ENCODE measurements around the gene AMY2A. TPM values are rescaled to one million over a fixed set of nuclear protein-coding genes. Genes with fewer than 3 reads are reported as not detected.
"Not testable (repeated sequence)": the region's sequence is repeated elsewhere in the genome, so short reads cannot be mapped to it uniquely, and the experiment has no call there.

The AMY2A gene
- total and polyA plus RNA-seq, 2 of the 4 experiments (the other 2 are of a cell fraction) = not detected

DNA sequence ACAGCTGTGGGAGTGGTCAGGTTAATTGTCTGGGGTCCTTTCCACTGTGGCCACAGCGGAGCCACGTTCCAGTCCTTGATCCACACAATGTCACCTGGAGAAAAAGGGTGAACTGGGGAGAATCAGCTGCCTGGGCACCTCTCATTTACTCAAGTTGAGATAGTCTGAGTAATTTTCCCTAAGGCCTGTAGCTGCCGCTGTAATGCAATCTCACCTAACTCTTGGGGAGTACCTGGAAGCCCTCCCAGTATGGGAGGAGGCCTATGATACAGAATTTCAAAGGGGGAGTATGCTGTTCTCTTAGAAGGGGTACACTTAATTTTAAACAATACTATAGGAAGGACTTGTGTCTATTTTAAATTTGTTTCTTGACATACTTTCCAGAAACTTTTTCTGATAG is 33.1 kb downstream of the AMY2A start:
- H2BK120ac ChIP-seq (ENCODE audit: low read depth, low read length); H2AFZ ChIP-seq (replicated peaks; ENCODE audit: low read length, poor library complexity); H4K5ac ChIP-seq (ENCODE audit: low read depth, low read length); H2BK15ac ChIP-seq (ENCODE audit: low read depth, low read length); H3K4me3 ChIP-seq (ENCODE audit: insufficient read depth, low read depth, low read length); DNase-seq; H3K4me1 ChIP-seq (ENCODE audit: control insufficient read depth, insufficient read depth, low read length); H3K9me1 ChIP-seq (ENCODE audit: insufficient read depth, low read length); H3K79me1 ChIP-seq (ENCODE audit: low read depth in 1 of 2, low read length in 2 of 2); POLR2A ChIA-PET (ENCODE audit: unreplicated experiment); H2BK20ac ChIP-seq (ENCODE audit: low read depth, low read length); H3K9me3 ChIP-seq (ENCODE audit: control insufficient read depth, insufficient read depth, low read length); H4K91ac ChIP-seq (ENCODE audit: insufficient read depth, low read depth, low read length); CTCF ChIA-PET; H3K23ac ChIP-seq (ENCODE audit: low read depth, low read length); H3K27me3 ChIP-seq (ENCODE audit: control insufficient read depth, insufficient read depth, low read length); H3K14ac ChIP-seq (replicated peaks; ENCODE audit: low read depth, low read length); H2AK5ac ChIP-seq (ENCODE audit: low read depth, low read length); BruUV-seq (replicated peaks); H3K4ac ChIP-seq (ENCODE audit: low read depth, low read length); H4K8ac ChIP-seq (ENCODE audit: low read depth in 2 of 2, low read length in 2 of 2); H3K36me3 ChIP-seq (ENCODE audit: control insufficient read depth, insufficient read depth, low read length); in situ Hi-C loops (cut with MboI; ENCODE audit: low sequenced_read_pairs); ATAC-seq (ENCODE audit: low read depth); H3K4me2 ChIP-seq (ENCODE audit: low read depth, low read length); H3K27ac ChIP-seq (ENCODE audit: insufficient read depth, low read length); H2AK9ac ChIP-seq (replicated peaks; ENCODE audit: low read depth, low read length, poor library complexity); H3K56ac ChIP-seq (ENCODE audit: extremely low read depth, insufficient read depth, low read length); H4K20me1 ChIP-seq (ENCODE audit: insufficient read depth, low read length); dilution Hi-C loops (cut with HindIII; ENCODE audit: low sequenced_read_pairs, unreplicated experiment); intact Hi-C loops (cut with micrococcal nuclease); H3K9ac ChIP-seq (ENCODE audit: low read depth, low read length); H3K18ac ChIP-seq (ENCODE audit: low read depth, low read length); H2BK5ac ChIP-seq (ENCODE audit: low read depth, low read length, poor library complexity, severe bottlenecking): not testable (repeated sequence)
- WGBS, 2 experiments (ENCODE audit: extremely low coverage in 2 of 2, insufficient read length in 1 of 2) = no CpG with 5 or more reads among the region's 3 CpGs

DNA sequence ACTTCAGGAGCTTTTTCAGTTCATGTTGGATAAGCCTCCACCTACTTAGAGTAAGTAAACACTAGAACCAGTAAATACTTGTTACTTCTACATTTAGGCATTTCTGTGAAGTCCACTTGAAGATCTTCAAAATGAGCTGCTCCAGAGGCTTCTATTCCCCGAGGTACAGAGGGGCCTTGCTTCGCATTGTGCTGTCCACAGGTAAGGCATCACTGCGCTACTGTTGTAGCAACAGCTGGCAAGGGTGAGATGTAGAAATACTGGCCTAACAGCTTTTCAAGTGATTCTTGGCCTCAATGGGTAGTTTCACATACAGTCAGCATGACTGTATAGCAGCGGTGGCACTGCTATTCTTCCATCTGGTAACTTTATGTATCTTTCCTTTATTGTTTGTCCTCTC is 33.7 kb downstream of the AMY2A start:
- H3K4ac ChIP-seq (ENCODE audit: low read depth, low read length); H3K4me1 ChIP-seq (ENCODE audit: control insufficient read depth, insufficient read depth, low read length); H2AK5ac ChIP-seq (ENCODE audit: low read depth, low read length); H3K9me1 ChIP-seq (ENCODE audit: insufficient read depth, low read length); CTCF ChIA-PET; H3K23ac ChIP-seq (ENCODE audit: low read depth, low read length); POLR2A ChIA-PET (ENCODE audit: unreplicated experiment); dilution Hi-C loops (cut with HindIII; ENCODE audit: low sequenced_read_pairs, unreplicated experiment); H2BK5ac ChIP-seq (ENCODE audit: low read depth, low read length, poor library complexity, severe bottlenecking); H3K14ac ChIP-seq (replicated peaks; ENCODE audit: low read depth, low read length); H3K27ac ChIP-seq (ENCODE audit: insufficient read depth, low read length); H3K4me3 ChIP-seq (ENCODE audit: insufficient read depth, low read depth, low read length); in situ Hi-C loops (cut with MboI; ENCODE audit: low sequenced_read_pairs); H4K20me1 ChIP-seq (ENCODE audit: insufficient read depth, low read length); H4K8ac ChIP-seq (ENCODE audit: low read depth in 2 of 2, low read length in 2 of 2); H3K4me2 ChIP-seq (ENCODE audit: low read depth, low read length); BruUV-seq (replicated peaks); H3K27me3 ChIP-seq (ENCODE audit: control insufficient read depth, insufficient read depth, low read length); intact Hi-C loops (cut with micrococcal nuclease); H2BK120ac ChIP-seq (ENCODE audit: low read depth, low read length); ATAC-seq (ENCODE audit: low read depth); H2BK15ac ChIP-seq (ENCODE audit: low read depth, low read length); H2BK20ac ChIP-seq (ENCODE audit: low read depth, low read length); H3K56ac ChIP-seq (ENCODE audit: extremely low read depth, insufficient read depth, low read length); DNase-seq; H2AK9ac ChIP-seq (replicated peaks; ENCODE audit: low read depth, low read length, poor library complexity); H2AFZ ChIP-seq (replicated peaks; ENCODE audit: low read length, poor library complexity); H3K9me3 ChIP-seq (ENCODE audit: control insufficient read depth, insufficient read depth, low read length); H3K36me3 ChIP-seq (ENCODE audit: control insufficient read depth, insufficient read depth, low read length); H4K5ac ChIP-seq (ENCODE audit: low read depth, low read length); H3K79me1 ChIP-seq (ENCODE audit: low read depth in 1 of 2, low read length in 2 of 2); H3K18ac ChIP-seq (ENCODE audit: low read depth, low read length); H4K91ac ChIP-seq (ENCODE audit: insufficient read depth, low read depth, low read length); H3K9ac ChIP-seq (ENCODE audit: low read depth, low read length): not testable (repeated sequence)
- no CpG with 5 or more reads among the region's 4 CpGs for WGBS, 2 experiments (ENCODE audit: extremely low coverage in 2 of 2, insufficient read length in 1 of 2)
